Trophoblast cell (in vitro differentiated cells and primary cell): ENCODE measurements around the gene VASN.

Source experiments
- DNase-seq, 2 donors: peaks; one replicate each; pipeline ENCODE4 v3.0.0-alpha.2; 2016
- H2AFZ ChIP-seq: 2 replicates; pipeline ENCODE4 v1.6.1; 2013; ENCODE audit warnings: low read length, moderate library complexity, mild to moderate bottlenecking; ENCODE audit not compliant: insufficient read depth, poor library complexity
- H2AK5ac ChIP-seq: 2 replicates; pipeline ENCODE4 v1.6.1; 2013; ENCODE audit warnings: mild to moderate bottlenecking, low read length
- H2BK120ac ChIP-seq: 2 replicates; pipeline ENCODE4 v1.6.1; 2013; ENCODE audit warnings: low read length, mild to moderate bottlenecking, moderate library complexity; ENCODE audit not compliant: insufficient read depth, poor library complexity
- H2BK12ac ChIP-seq: 2 replicates; pipeline ENCODE4 v1.6.1; 2013; ENCODE audit warnings: mild to moderate bottlenecking, low read length, moderate library complexity
- H2BK5ac ChIP-seq: 2 replicates; pipeline ENCODE4 v1.6.1; 2013; ENCODE audit warnings: low read length, low read depth, moderate library complexity, mild to moderate bottlenecking; ENCODE audit not compliant: poor library complexity
- H3K14ac ChIP-seq: 2 replicates; pipeline ENCODE4 v1.6.1; 2013; ENCODE audit warnings: mild to moderate bottlenecking, low read length
- H3K18ac ChIP-seq: 2 replicates; pipeline ENCODE4 v1.6.1; 2013; ENCODE audit warnings: mild to moderate bottlenecking, low read length
- H3K23ac ChIP-seq: 2 replicates; pipeline ENCODE4 v1.6.1; 2013; ENCODE audit warnings: low read length
- H3K27ac ChIP-seq: 2 replicates; pipeline ENCODE4 v1.5.1; 2013; ENCODE audit warnings: low read depth, mild to moderate bottlenecking, inconsistent platforms, low read length, moderate library complexity
- H3K27me3 ChIP-seq: 2 replicates; pipeline ENCODE4 v1.6.1; 2013; ENCODE audit warnings: inconsistent platforms, mild to moderate bottlenecking, low read length, moderate library complexity; ENCODE audit not compliant: insufficient read depth
- H3K36me3 ChIP-seq, 2 experiments: 1 replicate in 1 of 2; 2 replicates in 1 of 2; pipeline ENCODE4 v1.6.1; 2013; ENCODE audit warnings: low read length in 2 of 2, mild to moderate bottlenecking in 2 of 2, moderate library complexity in 1 of 2; ENCODE audit not compliant: insufficient read depth in 2 of 2, control insufficient read depth in 1 of 2
- H3K4ac ChIP-seq: 2 replicates; pipeline ENCODE4 v1.6.1; 2013; ENCODE audit warnings: low read depth, mild to moderate bottlenecking, low read length, moderate library complexity
- H3K4me1 ChIP-seq, 2 experiments: 1 replicate in 1 of 2; 2 replicates in 1 of 2; pipeline ENCODE4 v1.6.1; 2013; ENCODE audit warnings: low read length in 2 of 2, mild to moderate bottlenecking in 2 of 2, moderate library complexity in 1 of 2; ENCODE audit not compliant: insufficient read depth in 2 of 2, control insufficient read depth in 1 of 2
- H3K4me2 ChIP-seq: 2 replicates; pipeline ENCODE4 v1.6.1; 2013; ENCODE audit warnings: inconsistent platforms, mild to moderate bottlenecking, low read length, moderate library complexity
- H3K4me3 ChIP-seq: 2 replicates; pipeline ENCODE4 v1.5.1; 2013; ENCODE audit warnings: mild to moderate bottlenecking, low read depth, low read length, inconsistent platforms
- H3K79me1 ChIP-seq: one replicate; pipeline ENCODE4 v1.6.1; 2013; ENCODE audit warnings: low read length
- H3K79me2 ChIP-seq: 2 replicates; pipeline ENCODE4 v1.6.1; 2013; ENCODE audit warnings: low read length, mild to moderate bottlenecking; ENCODE audit not compliant: control insufficient read depth, insufficient read depth, poor library complexity
- H3K9ac ChIP-seq: 2 replicates; pipeline ENCODE4 v1.6.1; 2013; ENCODE audit warnings: mild to moderate bottlenecking, low read length
- H3K9me3 ChIP-seq: 2 replicates; pipeline ENCODE4 v1.6.1; 2013; ENCODE audit warnings: low read depth, mild to moderate bottlenecking, control low read depth, inconsistent platforms, low read length; ENCODE audit not compliant: insufficient read depth
- H4K12ac ChIP-seq: 2 replicates; pipeline ENCODE4 v1.6.1; 2013; ENCODE audit warnings: low read depth, mild to moderate bottlenecking, low read length, moderate library complexity
- H4K8ac ChIP-seq: 2 replicates; pipeline ENCODE4 v1.6.1; 2013; ENCODE audit warnings: low read depth, mild to moderate bottlenecking, low read length, moderate library complexity
- H4K91ac ChIP-seq: one replicate; pipeline ENCODE4 v1.6.1; 2013; ENCODE audit warnings: low read depth, mild to moderate bottlenecking, low read length, moderate library complexity
- WGBS: extraction: QIAGEN DNeasy Blood & Tissue Kit; methylation state at CpG from one replicate; pipeline ENCODE4 v1.1.7; 2013; ENCODE audit warnings: missing lambda C conversion rate; ENCODE audit not compliant: insufficient read length, insufficient coverage; ENCODE audit errors: extremely low coverage; 5-methylcytosine and 5-hydroxymethylcytosine counted together

VASN gene

GRCh38 chr16:4370151-4370550 lies 1.5 kb upstream of the VASN start:
- Histone ChIP-seq H3K36me3 (peaks cover 0 to 3% of the 10 kb centered on the region in 2 experiments), H3K79me2 (peaks cover 17% of the 10 kb centered on the region), H3K4me1 (peaks cover 49 to 58% of the 10 kb centered on the region in 2 experiments), H2AK5ac (peak overlapping the region; percentile 51), H3K23ac (no peak overlapping the region), H3K4ac (no peak overlapping the region), H3K14ac (peak overlapping the region; percentile 4), H2BK120ac (peak overlapping the region; percentile 60), H3K79me1 (peaks cover 22% of the 10 kb centered on the region), H2BK5ac (peak overlapping the region; percentile 56), H3K9ac (no peak overlapping the region), H4K91ac (peak overlapping the region; percentile 45), H2BK12ac (peak overlapping the region; percentile 76), H3K27ac (no peak overlapping the region), H4K12ac (no peak overlapping the region), H3K4me2 (no peak overlapping the region), H3K27me3 (no peaks in the 10 kb centered on the region), H3K9me3 (peaks cover 2% of the 10 kb centered on the region), H3K18ac (no peak overlapping the region), H4K8ac (no peak overlapping the region), H3K4me3 (no peak overlapping the region), H2AFZ (no peak overlapping the region)
- no peak for DNase-seq
- WGBS: no CpG with 5 or more reads among the region's 3 CpGs

DNA sequence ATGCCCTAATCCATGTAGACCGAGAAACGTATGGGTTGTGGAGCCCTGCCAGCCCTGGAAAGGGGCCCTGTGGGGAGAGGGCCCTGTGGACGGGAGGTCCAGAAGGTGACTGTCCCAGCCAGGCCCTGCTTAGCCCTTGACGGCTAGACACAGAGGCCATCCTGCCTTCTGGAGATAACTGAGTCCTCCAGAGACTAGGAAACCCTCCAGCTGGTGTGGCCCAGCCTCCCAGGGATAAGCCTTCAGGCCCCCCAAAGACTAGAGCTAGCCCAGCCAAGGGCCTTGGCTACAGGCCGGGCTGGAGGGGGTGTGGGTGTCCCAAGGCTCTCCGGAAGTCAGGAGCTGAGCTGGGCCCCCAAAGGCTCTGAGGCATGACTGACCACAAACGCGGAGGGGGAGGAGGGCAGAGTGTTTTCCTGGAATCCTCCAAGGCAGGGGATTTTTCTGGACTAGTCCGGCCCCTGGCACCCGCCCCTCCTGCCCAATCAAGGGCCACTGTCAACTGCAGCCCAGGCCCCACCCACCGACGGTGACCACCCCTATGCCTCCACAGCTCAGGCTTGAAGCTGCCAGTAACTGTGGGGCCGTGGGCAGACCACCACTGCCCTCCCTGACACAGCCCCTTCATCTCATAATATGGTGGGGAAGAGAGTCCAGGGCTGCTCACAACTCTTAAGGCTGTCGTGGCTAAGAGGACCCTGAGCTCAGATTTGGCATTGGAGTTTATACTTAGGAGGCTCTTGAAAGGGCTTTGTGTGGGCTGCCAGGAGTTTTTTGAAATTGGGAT lies 885 bp upstream of the VASN start:
- H4K12ac ChIP-seq: no peak overlapping the region
- peak overlapping the region; percentile 76 for H2BK12ac ChIP-seq
- peak overlapping the region; percentile 23 for H3K18ac ChIP-seq
- peak overlapping the region; percentile 57 for H3K14ac ChIP-seq
- H3K4me2 ChIP-seq: no peak overlapping the region
- H2BK5ac ChIP-seq: peak overlapping the region; percentile 56
- H3K27me3 ChIP-seq: no peaks in the 10 kb centered on the region
- H3K4me1 ChIP-seq: peaks cover 51 to 61% of the 10 kb centered on the region in 2 experiments
- H3K36me3 ChIP-seq: peaks cover 1 to 3% of the 10 kb centered on the region in 2 experiments
- H3K4me3 ChIP-seq: no peak overlapping the region
- H3K79me2 ChIP-seq: peaks cover 17% of the 10 kb centered on the region
- H4K91ac ChIP-seq: peak overlapping the region; percentile 73
- H2AFZ ChIP-seq: no peak overlapping the region
- peaks cover 22% of the 10 kb centered on the region for H3K79me1 ChIP-seq
- no CpG with 5 or more reads among the region's 14 CpGs for WGBS
- H3K23ac ChIP-seq: no peak overlapping the region
- peak overlapping the region; percentile 65 for H3K27ac ChIP-seq
- H3K4ac ChIP-seq: peak overlapping the region; percentile 47
- H2BK120ac ChIP-seq: peak overlapping the region; percentile 60
- peak overlapping the region; percentile 55 for H4K8ac ChIP-seq
- H2AK5ac ChIP-seq: peak overlapping the region; percentile 84
- DNase-seq: no peak
- H3K9ac ChIP-seq: no peak overlapping the region
- H3K9me3 ChIP-seq: no peaks in the 10 kb centered on the region

- no peak overlapping the region for H2AK5ac ChIP-seq
- no CpG with 5 or more reads among the region's 43 CpGs for whole genome bisulfite sequencing
- no peaks in the 10 kb centered on the region for H3K9me3 ChIP-seq
- peak overlapping the region; percentile 11 for H3K4ac ChIP-seq
- peaks cover 22% of the 10 kb centered on the region for H3K79me1 ChIP-seq
- peak overlapping the region; percentile 40 for H3K14ac ChIP-seq
- H2BK5ac ChIP-seq: peak overlapping the region; percentile 15
- H3K27ac ChIP-seq: peak overlapping the region; percentile 36
- peak overlapping the region; percentile 3 for H4K91ac ChIP-seq
- H3K23ac ChIP-seq: no peak overlapping the region
- peak overlapping the region; percentile 1 for H3K18ac ChIP-seq
- H3K4me1 ChIP-seq: peaks cover 58 to 68% of the 10 kb centered on the region in 2 experiments
- H3K4me2 ChIP-seq: peak overlapping the region; percentile 89
- H4K12ac ChIP-seq: no peak overlapping the region
- peaks cover 4 to 6% of the 10 kb centered on the region in 2 experiments for H3K36me3 ChIP-seq
- H2BK12ac ChIP-seq: no peak overlapping the region
- H3K4me3 ChIP-seq: peak overlapping the region; percentile 75
- H3K9ac ChIP-seq: peak overlapping the region; percentile 78
- no peak overlapping the region for H4K8ac ChIP-seq
- H3K79me2 ChIP-seq: peaks cover 21% of the 10 kb centered on the region
- H2AFZ ChIP-seq: no peak overlapping the region
- H3K27me3 ChIP-seq: no peaks in the 10 kb centered on the region
- no peak overlapping the region for H2BK120ac ChIP-seq
- DNase-seq: peak in 1 of 2 donors; percentile 35
Observed at GRCh38 chr16:4372001-4372577, 441 bp downstream of the VASN start.

DNA sequence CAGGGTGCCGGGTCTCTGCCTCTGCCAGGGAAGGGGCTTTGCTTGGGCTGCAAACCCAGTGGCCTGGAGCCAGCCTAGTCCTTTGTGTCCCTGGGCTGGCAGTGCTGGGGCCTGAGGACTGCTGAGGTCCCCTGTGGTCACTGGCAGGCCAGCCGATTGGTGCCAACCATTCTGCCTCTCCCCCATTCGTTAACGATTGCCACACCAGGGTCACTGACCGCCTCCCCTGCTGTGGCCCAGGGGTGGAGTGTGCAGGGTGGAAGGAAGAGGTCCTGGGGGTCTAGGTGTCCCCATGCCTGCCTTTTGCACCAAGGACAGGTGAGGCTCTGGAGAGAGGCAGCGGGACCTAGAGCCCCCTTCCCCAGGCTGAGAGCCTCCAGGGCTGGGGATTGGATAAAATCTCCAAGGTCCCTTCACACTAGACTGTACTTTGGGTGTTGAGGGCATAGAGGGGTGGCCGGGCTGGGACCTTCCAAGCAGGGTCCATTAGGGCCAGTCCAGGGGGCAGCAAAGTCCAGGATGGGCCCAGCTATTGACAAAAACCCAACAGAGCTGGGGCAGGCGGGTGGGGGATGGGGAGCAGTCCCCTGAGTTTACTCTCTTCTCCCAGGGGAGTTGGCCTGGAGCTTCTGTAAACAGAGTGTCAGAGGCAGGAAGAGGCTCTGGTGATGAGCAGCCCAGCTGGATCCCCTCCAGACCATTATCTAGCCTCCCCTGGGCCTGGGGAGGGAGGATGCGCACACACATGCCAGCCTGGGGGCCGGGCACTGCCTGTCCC lies 1.1 kb downstream of the VASN start:
- peak overlapping the region; percentile 89 for H3K4me2 ChIP-seq
- peak overlapping the region; percentile 6 for H2AK5ac ChIP-seq
- H4K91ac ChIP-seq: no peak overlapping the region
- DNase-seq: peak in 1 of 2 donors; percentile 13
- peaks cover 60 to 70% of the 10 kb centered on the region in 2 experiments for H3K4me1 ChIP-seq
- H3K14ac ChIP-seq: peak overlapping the region; percentile 1
- no peak overlapping the region for H2AFZ ChIP-seq
- peak overlapping the region; percentile 4 for H2BK120ac ChIP-seq
- H4K12ac ChIP-seq: no peak overlapping the region
- H4K8ac ChIP-seq: no peak overlapping the region
- H3K36me3 ChIP-seq: peaks cover 1 to 6% of the 10 kb centered on the region in 2 experiments
- peak overlapping the region; percentile 0 for H3K4ac ChIP-seq
- H2BK12ac ChIP-seq: peak overlapping the region; percentile 0
- peak overlapping the region; percentile 1 for H3K18ac ChIP-seq
- no peaks in the 10 kb centered on the region for H3K27me3 ChIP-seq
- H3K23ac ChIP-seq: no peak overlapping the region
- no peak overlapping the region for H2BK5ac ChIP-seq
- H3K79me1 ChIP-seq: peaks cover 22% of the 10 kb centered on the region
- H3K9me3 ChIP-seq: no peaks in the 10 kb centered on the region
- peak overlapping the region; percentile 78 for H3K9ac ChIP-seq
- peaks cover 21% of the 10 kb centered on the region for H3K79me2 ChIP-seq
- peak overlapping the region; percentile 44 for H3K27ac ChIP-seq
- no CpG with 5 or more reads among the region's 10 CpGs for WGBS
- H3K4me3 ChIP-seq: peak overlapping the region; percentile 75
